OCI-LY1 (cell line): ENCODE measurements around the gene TMEM181.

ENCODE experiments used
- H2AFZ ChIP-seq: fragments of 200-600 bp; sonication (generic), shearing (Covaris generic); 2 replicates; pipeline ENCODE4 v1.6.0; 2014; ENCODE audit warnings: antibody characterized with exemption, mild to moderate bottlenecking, low read length
- H3F3A ChIP-seq: fragments of 200-600 bp; sonication (generic), shearing (Covaris generic); 2 replicates; pipeline ENCODE4 v1.6.0; 2014; ENCODE audit warnings: mild to moderate bottlenecking, antibody characterized with exemption, low read length, moderate library complexity; ENCODE audit not compliant: insufficient read depth
- H3K27ac ChIP-seq: fragments of 200-600 bp; sonication (generic); 2 replicates; pipeline ENCODE4 v1.5.1; 2014; ENCODE audit warnings: low read length, mixed run types, mild to moderate bottlenecking, low read depth; ENCODE audit not compliant: poor library complexity, severe bottlenecking
- H3K27me3 ChIP-seq: fragments of 200-600 bp; sonication (generic); 2 replicates; pipeline ENCODE4 v1.6.0; 2014; ENCODE audit warnings: antibody characterized with exemption, mild to moderate bottlenecking, low read length, moderate library complexity; ENCODE audit not compliant: insufficient read depth
- H3K36me3 ChIP-seq: fragments of 200-600 bp; sonication (generic); 2 replicates; pipeline ENCODE4 v1.6.1; 2014; ENCODE audit warnings: mild to moderate bottlenecking, antibody characterized with exemption, low read length, moderate library complexity, mixed read lengths; ENCODE audit not compliant: insufficient read depth
- H3K4me1 ChIP-seq: fragments of 200-600 bp; sonication (generic); 2 replicates; pipeline ENCODE4 v1.5.1; 2014; ENCODE audit warnings: mild to moderate bottlenecking, low read length, moderate library complexity; ENCODE audit not compliant: insufficient read depth, severe bottlenecking
- H3K4me2 ChIP-seq: fragments of 200-600 bp; sonication (generic), shearing (Covaris generic); 2 replicates; pipeline ENCODE4 v1.6.1; 2014; ENCODE audit warnings: low read length
- H3K4me3 ChIP-seq: fragments of 200-600 bp; sonication (generic); 2 replicates; pipeline ENCODE4 v1.5.1; 2014; ENCODE audit warnings: low read length, low read depth, mild to moderate bottlenecking, mixed read lengths; ENCODE audit not compliant: poor library complexity, severe bottlenecking
- H3K79me2 ChIP-seq: fragments of 200-600 bp; shearing (Covaris generic); 2 replicates; pipeline ENCODE4 v1.6.1; 2016; ENCODE audit warnings: mixed run types, low read length, mixed read lengths; ENCODE audit not compliant: insufficient read depth
- H3K9ac ChIP-seq: fragments of 200-600 bp; sonication (generic), shearing (Covaris generic); 2 replicates; pipeline ENCODE4 v1.6.1; 2014; ENCODE audit warnings: mild to moderate bottlenecking, low read length, mixed read lengths
- H3K9me2 ChIP-seq: fragments of 200-600 bp; sonication (generic), shearing (Covaris generic); 2 replicates; pipeline ENCODE4 v1.6.1; 2014; ENCODE audit warnings: low read depth, mild to moderate bottlenecking, low read length, mixed read lengths
- H3K9me3 ChIP-seq: fragments of 200-600 bp; shearing (Covaris generic); 2 replicates; pipeline ENCODE4 v1.6.1; 2014; ENCODE audit warnings: low read length, mixed read lengths
- H4K20me1 ChIP-seq: fragments of 200-600 bp; sonication (generic), shearing (Covaris generic); 2 replicates; pipeline ENCODE4 v1.6.0; 2016; ENCODE audit warnings: mild to moderate bottlenecking, low read length; ENCODE audit not compliant: insufficient read depth
- EZH2 ChIP-seq: fragments of 200-600 bp; sonication (generic), shearing (Covaris generic); IDR thresholded peaks from 2 replicates; pipeline ENCODE4 v1.8.0; 2017; ENCODE audit warnings: borderline replicate concordance, mixed run types, mild to moderate bottlenecking, antibody characterized with exemption, low read length, moderate library complexity, mixed read lengths
- TF ChIP-seq, protein P1 (sequence below): fragments of 200-600 bp; sonication (generic), shearing (Covaris generic); IDR thresholded peaks from 2 replicates; pipeline ENCODE4 v1.5.1; 2017; ENCODE audit warnings: mild to moderate bottlenecking, antibody characterized with exemption, low read length, moderate library complexity, mixed read lengths

TMEM181 gene

GRCh38 chr6:158575550-158575949 is 15.7 kb downstream of the TMEM181 start:
- Histone ChIP-seq H3K9me3 (no peaks in the 10 kb centered on the region), H3K36me3 (peaks cover 12% of the 10 kb centered on the region; the same call in 1 of the 2 replicates), H3K79me2 (no peaks in the 10 kb centered on the region), H3K9me2 (no peaks in the 10 kb centered on the region), H3K4me2 (no peak overlapping the region), H3K4me1 (peaks cover 18% of the 10 kb centered on the region), H3K4me3 (no peak overlapping the region), H3K27me3 (no peaks in the 10 kb centered on the region), H3K27ac (no peak overlapping the region), H3K9ac (no peak overlapping the region), H2AFZ (no peak overlapping the region), H4K20me1 (no peaks in the 10 kb centered on the region), H3F3A (no peaks in the 10 kb centered on the region)
- TF ChIP-seq, protein P1, sequence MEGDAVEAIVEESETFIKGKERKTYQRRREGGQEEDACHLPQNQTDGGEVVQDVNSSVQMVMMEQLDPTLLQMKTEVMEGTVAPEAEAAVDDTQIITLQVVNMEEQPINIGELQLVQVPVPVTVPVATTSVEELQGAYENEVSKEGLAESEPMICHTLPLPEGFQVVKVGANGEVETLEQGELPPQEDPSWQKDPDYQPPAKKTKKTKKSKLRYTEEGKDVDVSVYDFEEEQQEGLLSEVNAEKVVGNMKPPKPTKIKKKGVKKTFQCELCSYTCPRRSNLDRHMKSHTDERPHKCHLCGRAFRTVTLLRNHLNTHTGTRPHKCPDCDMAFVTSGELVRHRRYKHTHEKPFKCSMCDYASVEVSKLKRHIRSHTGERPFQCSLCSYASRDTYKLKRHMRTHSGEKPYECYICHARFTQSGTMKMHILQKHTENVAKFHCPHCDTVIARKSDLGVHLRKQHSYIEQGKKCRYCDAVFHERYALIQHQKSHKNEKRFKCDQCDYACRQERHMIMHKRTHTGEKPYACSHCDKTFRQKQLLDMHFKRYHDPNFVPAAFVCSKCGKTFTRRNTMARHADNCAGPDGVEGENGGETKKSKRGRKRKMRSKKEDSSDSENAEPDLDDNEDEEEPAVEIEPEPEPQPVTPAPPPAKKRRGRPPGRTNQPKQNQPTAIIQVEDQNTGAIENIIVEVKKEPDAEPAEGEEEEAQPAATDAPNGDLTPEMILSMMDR: no peak
- TF ChIP-seq EZH2: no peak

GRCh38 chr6:158584236-158584651 is 24.4 kb downstream of the TMEM181 start:
- TF ChIP-seq, protein P1: no peak
- no peak for TF ChIP-seq EZH2
- Histone ChIP-seq H3K27ac (no peak overlapping the region), H3K36me3 (peaks cover 54% of the 10 kb centered on the region)

GRCh38 chr6:158586652-158587051 is 26.8 kb downstream of the TMEM181 start:
- Histone ChIP-seq H3K27me3 (no peaks in the 10 kb centered on the region), H4K20me1 (no peaks in the 10 kb centered on the region), H3F3A (no peaks in the 10 kb centered on the region), H3K4me3 (no peak overlapping the region), H3K4me1 (no peaks in the 10 kb centered on the region), H3K79me2 (no peaks in the 10 kb centered on the region), H3K27ac (no peak overlapping the region), H3K36me3 (peaks cover 70% of the 10 kb centered on the region), H2AFZ (no peak overlapping the region), H3K9me3 (no peaks in the 10 kb centered on the region), H3K4me2 (no peak overlapping the region), H3K9me2 (no peaks in the 10 kb centered on the region), H3K9ac (no peak overlapping the region)
- TF ChIP-seq, protein P1: no peak
- TF ChIP-seq EZH2: no peak

More at GRCh38 chr6:158584236-158584651, 24.4 kb downstream of the TMEM181 start:
- no peaks in the 10 kb centered on the region for H4K20me1 ChIP-seq
- H3K4me2 ChIP-seq: no peak overlapping the region
- H3F3A ChIP-seq: no peaks in the 10 kb centered on the region
- H3K4me3 ChIP-seq: no peak overlapping the region
- no peaks in the 10 kb centered on the region for H3K4me1 ChIP-seq
- H3K9ac ChIP-seq: no peak overlapping the region
- H3K9me3 ChIP-seq: no peaks in the 10 kb centered on the region
- no peaks in the 10 kb centered on the region for H3K27me3 ChIP-seq
- no peaks in the 10 kb centered on the region for H3K9me2 ChIP-seq
- no peaks in the 10 kb centered on the region for H3K79me2 ChIP-seq
- H2AFZ ChIP-seq: no peak overlapping the region
